ENCODE measurements around the gene PEAR1.
A peak's percentile ranks its signal among the peaks of the same experiment; 100 is the strongest.

Gene PEAR1

DNA sequence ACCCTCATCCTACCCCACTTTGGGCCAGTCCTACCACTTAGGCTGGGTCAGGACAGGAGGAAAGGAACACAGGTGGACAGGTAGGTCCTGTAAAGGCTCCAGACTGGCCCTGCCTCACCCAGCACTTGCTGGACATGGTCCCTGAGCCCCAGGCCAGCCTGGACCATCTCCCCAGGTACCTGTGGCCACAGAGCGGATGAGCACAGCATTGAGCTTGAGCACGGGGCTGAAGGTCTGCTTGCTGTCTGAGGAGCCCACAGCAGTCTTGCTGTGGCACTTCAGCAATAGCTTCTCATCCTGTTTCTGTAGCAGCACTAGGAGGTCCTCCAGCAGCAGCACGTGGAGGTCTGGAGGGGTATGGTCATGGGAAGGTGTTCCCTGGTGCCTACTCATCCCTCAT, 50.2 kb downstream of the PEAR1 start:
- DNase-seq = no peak

- DNase-seq = no peak
These were observed 50.8 kb downstream of the PEAR1 start for GRCh38 chr1:156944268-156944667.

GRCh38 chr1:156944848-156945247, 51.3 kb downstream of the PEAR1 start:
- DNase-seq = no peak

- no peak for DNase-seq
These were observed 52.6 kb downstream of the PEAR1 start for GRCh38 chr1:156945881-156946661.

- DNase-seq = no peak
These were observed 53.6 kb downstream of the PEAR1 start for GRCh38 chr1:156947127-156947526.

- DNase-seq = no peak
These were observed 54.5 kb downstream of the PEAR1 start for GRCh38 chr1:156947818-156948525.

- DNase-seq = no peak
These were observed 55.2 kb downstream of the PEAR1 start for GRCh38 chr1:156948708-156949107.

DNA sequence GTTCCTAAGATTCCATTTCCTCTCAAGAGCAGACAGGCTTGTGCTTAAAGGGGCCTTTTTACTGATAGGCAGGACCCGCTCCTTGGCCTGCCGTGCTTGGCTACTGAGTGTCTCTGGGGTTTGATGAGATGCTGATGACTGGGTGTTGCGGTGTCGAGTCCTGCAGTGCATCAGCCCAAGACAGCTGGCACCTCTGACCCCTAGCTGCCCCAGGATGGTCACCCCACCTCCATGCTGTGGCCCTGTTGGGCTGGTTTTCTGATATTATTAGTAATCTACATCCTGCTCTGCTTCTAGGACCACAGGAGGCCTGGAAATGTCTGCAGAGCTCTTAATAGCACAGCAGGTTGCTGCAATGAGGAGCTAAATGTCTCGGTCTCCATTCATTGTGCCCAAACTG, 55.6 kb downstream of the PEAR1 start:
- DNase-seq = no peak

DNA sequence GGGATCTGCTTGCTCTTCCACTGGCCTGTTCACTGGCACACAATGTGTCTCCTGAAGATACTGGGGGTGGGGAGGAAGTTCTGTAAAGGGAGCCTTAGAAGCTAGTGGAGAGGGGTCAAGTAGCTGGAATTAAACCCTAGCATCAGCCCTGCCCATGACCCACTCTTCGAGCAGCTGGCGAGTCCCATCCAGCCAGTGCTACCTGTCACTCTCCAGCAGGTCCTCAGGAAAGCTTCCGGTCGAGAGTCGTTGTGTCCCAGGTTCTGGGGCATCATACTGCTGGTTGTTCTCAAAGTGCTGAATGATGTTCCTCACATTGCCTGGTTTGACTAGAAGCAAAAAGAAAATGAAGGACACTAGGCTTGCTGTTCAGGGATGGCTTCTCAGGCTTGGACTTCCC, 57.9 kb downstream of the PEAR1 start:
- no peak for DNase-seq

- DNase-seq = no peak
These were observed 60.1 kb downstream of the PEAR1 start for GRCh38 chr1:156953571-156953970.

DNA sequence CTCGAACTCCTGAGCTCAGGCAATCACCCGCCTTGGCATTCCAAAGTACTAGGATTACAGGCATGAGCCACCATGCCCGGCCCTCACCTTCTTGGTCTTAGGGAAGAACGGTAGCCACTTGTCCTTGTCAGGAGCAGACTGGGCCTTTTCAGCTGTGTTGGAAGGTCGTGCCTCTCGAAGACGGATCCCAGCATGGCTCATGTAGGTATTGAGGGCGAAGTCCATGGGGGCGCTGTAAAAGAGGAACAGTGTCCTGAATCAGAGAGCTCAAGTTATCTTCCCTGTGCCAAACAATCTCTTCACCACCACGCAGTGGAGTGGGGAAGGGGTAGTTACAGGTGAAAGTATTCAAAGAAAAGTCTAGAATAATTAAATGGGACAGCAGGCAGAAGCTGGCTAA, 62.8 kb downstream of the PEAR1 start:
- no peak for DNase-seq

DNA sequence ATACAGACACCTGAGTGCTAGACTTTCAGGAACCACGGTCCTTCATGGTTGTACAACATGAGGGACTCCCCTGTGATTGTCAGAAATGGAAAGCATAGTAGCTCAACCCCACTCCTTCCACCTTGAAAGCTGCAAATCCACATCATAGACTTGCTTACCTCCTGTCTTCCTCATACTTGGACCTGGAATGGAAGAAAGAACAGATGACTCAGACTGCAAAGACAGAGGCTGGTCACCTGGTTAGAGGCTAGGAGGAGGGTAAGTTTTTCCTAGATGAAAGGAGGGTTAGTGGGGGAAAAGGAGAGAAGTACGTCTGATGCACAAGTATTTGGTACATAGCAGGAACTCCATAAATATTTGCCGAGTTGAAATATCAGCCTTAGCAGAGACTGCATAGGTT, 64.1 kb downstream of the PEAR1 start:
- no peak for DNase-seq

- DNase-seq = no peak
These were observed 64.8 kb downstream of the PEAR1 start for GRCh38 chr1:156958247-156958714.

DNA sequence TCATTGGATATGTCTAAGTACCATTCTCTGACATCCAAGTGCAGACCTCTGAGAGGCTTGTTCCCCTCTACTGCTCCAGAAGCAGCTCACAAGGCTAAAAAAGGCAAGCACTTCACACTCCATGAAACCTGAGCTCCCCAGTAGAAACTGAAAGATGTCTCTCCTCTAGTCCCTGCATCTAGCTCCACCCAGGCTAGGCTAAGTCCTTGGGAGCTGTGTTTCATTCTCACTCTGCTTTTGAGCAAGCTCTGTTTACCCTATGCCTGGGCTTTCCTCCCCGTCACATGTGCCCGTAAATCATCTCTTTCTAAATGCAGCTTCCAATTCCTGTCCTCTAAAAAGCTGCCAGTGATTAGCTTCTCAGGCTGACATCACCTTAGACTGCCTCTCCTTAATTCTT, 65.9 kb downstream of the PEAR1 start:
- peak; percentile 89 for DNase-seq

DNA sequence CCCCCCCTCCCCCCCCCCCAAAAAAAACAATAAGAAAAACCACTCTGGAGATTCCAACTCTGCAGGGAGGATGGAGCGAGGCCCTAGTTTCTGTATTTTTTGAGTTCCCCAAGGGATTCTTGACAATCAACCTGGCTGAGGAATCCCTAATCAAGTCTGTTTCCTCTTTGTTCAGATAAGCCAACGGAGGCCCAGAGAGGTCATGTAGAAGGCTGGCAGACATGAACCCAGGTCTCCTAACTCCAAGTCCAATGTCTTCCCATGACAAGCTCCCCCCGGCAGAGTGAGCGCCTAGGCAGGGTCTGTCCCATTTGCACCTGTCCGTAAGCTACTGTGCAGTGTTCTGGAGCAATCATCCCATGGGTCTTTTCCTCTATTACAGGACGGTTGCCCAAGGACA, 66.4 kb downstream of the PEAR1 start:
- DNase-seq = no peak

DNA sequence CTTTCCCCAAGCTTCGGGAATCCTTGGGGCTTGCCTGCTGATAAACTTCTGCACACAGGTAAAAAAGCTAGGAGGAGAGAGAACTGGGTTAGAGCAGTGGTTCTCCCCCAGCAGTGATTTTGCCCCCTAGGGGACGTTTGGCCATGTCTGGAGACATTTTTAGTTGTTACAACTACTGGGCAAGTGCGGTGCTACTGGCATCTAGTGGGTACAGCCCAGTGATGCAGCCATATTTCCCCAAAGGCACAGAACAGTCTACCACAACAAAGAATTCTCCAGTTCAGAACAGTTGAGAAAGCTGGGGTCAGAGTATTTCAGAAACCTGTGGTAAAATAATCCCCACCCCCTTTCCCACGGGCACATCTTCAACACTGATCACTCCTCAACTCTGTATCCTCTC, 68.2 kb downstream of the PEAR1 start:
- no peak for DNase-seq

DNA sequence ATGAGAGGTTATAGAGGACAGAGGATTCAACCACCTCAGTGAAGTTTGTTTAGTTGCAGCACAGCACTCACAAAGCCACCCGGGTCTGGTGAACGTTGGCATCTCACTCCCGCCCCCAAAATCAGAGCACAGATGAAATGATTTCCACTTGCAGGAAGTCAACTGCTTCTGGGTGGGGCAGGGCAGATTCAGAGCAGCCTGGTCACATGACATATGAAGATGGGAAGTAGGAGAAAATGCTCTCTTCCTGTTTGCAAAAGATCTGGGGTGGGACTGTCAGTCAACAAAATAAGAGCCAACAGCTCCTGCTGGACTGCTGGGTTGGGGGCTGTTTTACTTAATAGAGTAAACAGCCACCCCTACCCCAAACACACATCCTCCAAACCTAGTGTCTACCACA, 70.1 kb downstream of the PEAR1 start:
- no peak for DNase-seq

DNA sequence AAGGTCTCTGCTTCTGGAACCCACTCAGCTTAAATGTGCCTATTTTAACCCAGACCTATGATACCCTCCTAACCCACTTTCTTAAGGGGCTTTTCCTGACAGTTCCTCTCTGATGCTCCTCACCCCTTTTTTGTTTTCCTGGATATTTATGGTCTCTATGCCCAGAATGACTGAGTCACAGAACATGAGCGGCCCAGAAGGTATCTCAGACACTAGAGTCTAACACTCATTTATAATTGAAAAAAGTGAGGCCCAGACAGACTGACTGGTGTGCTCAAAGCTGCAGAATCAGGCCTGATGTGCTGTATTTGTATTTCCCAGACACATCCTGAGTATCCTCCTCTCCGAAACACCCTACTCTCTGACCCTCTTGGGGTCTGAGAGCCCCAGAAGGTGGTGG, 70.9 kb downstream of the PEAR1 start:
- DNase-seq = no peak

Data from DMS153 (cell line).